Prostate gland (tissue), 2 donors: Measurements from ENCODE around the gene BGLAP.

Source experiments
- POLR2AphosphoS5 ChIP-seq: sonication (generic); formaldehyde crosslinking; IDR thresholded peaks from one replicate; pipeline ENCODE4 v1.6.1; 2017; ENCODE audit warnings: antibody characterized with exemption
- TF ChIP-seq, protein P1 (sequence below), 4 experiments: fragments of 200-600 bp in 2 of 4; fragments of 450-650 bp in 2 of 4; sonication (generic) in 2 of 4; IDR thresholded peaks; 1 replicate in 3 of 4; 2 replicates in 1 of 4; pipeline ENCODE4 v1.5.1; 2016 to 2019; ENCODE audit warnings: antibody characterized with exemption in 4 of 4, mild to moderate bottlenecking in 2 of 4, moderate library complexity in 2 of 4

DNA sequence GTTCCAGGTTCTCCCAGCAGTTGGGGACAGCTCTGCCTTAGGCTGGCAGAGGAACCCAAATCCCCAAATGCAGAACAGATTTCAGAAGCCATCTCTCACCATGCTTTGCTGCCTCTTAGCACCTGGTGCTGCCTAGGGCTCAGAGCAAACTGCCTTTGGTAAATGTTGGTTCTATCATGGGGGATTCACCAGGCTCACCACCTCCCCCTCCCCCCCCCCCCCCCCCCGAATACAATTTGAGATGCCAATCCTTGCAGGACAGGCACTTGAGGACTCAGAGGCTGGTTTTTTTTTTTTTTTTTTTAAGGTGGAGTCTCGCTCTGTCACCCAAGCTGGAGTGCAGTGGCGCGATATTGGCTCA is 6.3 kb downstream of the BGLAP start:
- no peak for TF ChIP-seq POLR2AphosphoS5
- TF ChIP-seq, protein P1, sequence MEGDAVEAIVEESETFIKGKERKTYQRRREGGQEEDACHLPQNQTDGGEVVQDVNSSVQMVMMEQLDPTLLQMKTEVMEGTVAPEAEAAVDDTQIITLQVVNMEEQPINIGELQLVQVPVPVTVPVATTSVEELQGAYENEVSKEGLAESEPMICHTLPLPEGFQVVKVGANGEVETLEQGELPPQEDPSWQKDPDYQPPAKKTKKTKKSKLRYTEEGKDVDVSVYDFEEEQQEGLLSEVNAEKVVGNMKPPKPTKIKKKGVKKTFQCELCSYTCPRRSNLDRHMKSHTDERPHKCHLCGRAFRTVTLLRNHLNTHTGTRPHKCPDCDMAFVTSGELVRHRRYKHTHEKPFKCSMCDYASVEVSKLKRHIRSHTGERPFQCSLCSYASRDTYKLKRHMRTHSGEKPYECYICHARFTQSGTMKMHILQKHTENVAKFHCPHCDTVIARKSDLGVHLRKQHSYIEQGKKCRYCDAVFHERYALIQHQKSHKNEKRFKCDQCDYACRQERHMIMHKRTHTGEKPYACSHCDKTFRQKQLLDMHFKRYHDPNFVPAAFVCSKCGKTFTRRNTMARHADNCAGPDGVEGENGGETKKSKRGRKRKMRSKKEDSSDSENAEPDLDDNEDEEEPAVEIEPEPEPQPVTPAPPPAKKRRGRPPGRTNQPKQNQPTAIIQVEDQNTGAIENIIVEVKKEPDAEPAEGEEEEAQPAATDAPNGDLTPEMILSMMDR (IDR thresholded peaks at IDR 0.05) = no peak
